ENCODE data around the gene ANTXRL. TPM values are rescaled to one million over a fixed set of nuclear protein-coding genes. Genes with fewer than 3 reads are reported as not detected.

Gene ANTXRL
- total and polyA plus RNA-seq, 2 experiments from 2014 or later = not detected

GRCh38 chr10:46290101-46290886 lies 3.5 kb downstream of the ANTXRL start:
- no peak overlapping the region for H2AFZ ChIP-seq
- no peak overlapping the region for H3K27ac Mint-ChIP-seq
- no peaks in the 10 kb centered on the region; the same call in 2 of the 3 replicates for H3K9me3 Mint-ChIP-seq

More at GRCh38 chr10:46290101-46290886, 3.5 kb downstream of the ANTXRL start:
- no peak overlapping the region for H3K4me3 Mint-ChIP-seq
- ATAC-seq = no peak
- no peaks in the 10 kb centered on the region for H4K20me1 ChIP-seq (replicated peaks; ENCODE audit: insufficient read depth)
- H3K4me3 ChIP-seq = no peak overlapping the region
- DNase-seq (ENCODE audit: low spot score) = no peak
- H3K27me3 ChIP-seq (ENCODE audit: insufficient read depth) = peaks cover 8% of the 10 kb centered on the region
- H3K27me3 Mint-ChIP-seq (ENCODE audit: insufficient read depth, low read depth, poor library complexity) = peaks cover 13% of the 10 kb centered on the region
- H3K4me2 ChIP-seq = no peak overlapping the region
- H3K4me1 Mint-ChIP-seq = peaks cover 30% of the 10 kb centered on the region
- peaks cover 5% of the 10 kb centered on the region for H3K4me1 ChIP-seq (ENCODE audit: insufficient read depth)
- H3K79me2 ChIP-seq (replicated peaks; ENCODE audit: insufficient read depth) = no peaks in the 10 kb centered on the region
- H3K36me3 Mint-ChIP-seq (ENCODE audit: low read depth) = no peaks in the 10 kb centered on the region
- H3K36me3 ChIP-seq (ENCODE audit: insufficient read depth) = no peaks in the 10 kb centered on the region
- TF ChIP-seq, protein P1, sequence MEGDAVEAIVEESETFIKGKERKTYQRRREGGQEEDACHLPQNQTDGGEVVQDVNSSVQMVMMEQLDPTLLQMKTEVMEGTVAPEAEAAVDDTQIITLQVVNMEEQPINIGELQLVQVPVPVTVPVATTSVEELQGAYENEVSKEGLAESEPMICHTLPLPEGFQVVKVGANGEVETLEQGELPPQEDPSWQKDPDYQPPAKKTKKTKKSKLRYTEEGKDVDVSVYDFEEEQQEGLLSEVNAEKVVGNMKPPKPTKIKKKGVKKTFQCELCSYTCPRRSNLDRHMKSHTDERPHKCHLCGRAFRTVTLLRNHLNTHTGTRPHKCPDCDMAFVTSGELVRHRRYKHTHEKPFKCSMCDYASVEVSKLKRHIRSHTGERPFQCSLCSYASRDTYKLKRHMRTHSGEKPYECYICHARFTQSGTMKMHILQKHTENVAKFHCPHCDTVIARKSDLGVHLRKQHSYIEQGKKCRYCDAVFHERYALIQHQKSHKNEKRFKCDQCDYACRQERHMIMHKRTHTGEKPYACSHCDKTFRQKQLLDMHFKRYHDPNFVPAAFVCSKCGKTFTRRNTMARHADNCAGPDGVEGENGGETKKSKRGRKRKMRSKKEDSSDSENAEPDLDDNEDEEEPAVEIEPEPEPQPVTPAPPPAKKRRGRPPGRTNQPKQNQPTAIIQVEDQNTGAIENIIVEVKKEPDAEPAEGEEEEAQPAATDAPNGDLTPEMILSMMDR (conservative IDR thresholded peaks at IDR 0.05; ENCODE audit: low read depth in 2 of 2) = no peak
- no peak for TF ChIP-seq EZH2phosphoT487 (IDR thresholded peaks at IDR 0.05; ENCODE audit: unreplicated experiment)
- no peak for TF ChIP-seq STAT1 (IDR thresholded peaks at IDR 0.05; ENCODE audit: unreplicated experiment)
- TF ChIP-seq ZNF114 (CRISPR knock-in tag; IDR thresholded peaks at IDR 0.05) = no peak
- no peak for TF ChIP-seq ZNF331 (CRISPR knock-in tag; IDR thresholded peaks at IDR 0.05; ENCODE audit: low read depth)
- TF ChIP-seq EZH2 (IDR thresholded peaks at IDR 0.05; ENCODE audit: low read depth, unreplicated experiment) = no peak
- no peak for TF ChIP-seq ZNF462 (CRISPR knock-in tag; IDR thresholded peaks at IDR 0.05)
- no peak for TF ChIP-seq JUNB (IDR thresholded peaks at IDR 0.05; ENCODE audit: unreplicated experiment)
- TF ChIP-seq, protein P2, sequence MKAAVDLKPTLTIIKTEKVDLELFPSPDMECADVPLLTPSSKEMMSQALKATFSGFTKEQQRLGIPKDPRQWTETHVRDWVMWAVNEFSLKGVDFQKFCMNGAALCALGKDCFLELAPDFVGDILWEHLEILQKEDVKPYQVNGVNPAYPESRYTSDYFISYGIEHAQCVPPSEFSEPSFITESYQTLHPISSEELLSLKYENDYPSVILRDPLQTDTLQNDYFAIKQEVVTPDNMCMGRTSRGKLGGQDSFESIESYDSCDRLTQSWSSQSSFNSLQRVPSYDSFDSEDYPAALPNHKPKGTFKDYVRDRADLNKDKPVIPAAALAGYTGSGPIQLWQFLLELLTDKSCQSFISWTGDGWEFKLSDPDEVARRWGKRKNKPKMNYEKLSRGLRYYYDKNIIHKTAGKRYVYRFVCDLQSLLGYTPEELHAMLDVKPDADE (IDR thresholded peaks at IDR 0.05) = no peak
- TF ChIP-seq POLR2AphosphoS5 (IDR thresholded peaks at IDR 0.05; ENCODE audit: low read depth) = no peak
- TF ChIP-seq NANOG (IDR thresholded peaks at IDR 0.05; ENCODE audit: borderline replicate concordance) = no peak
- no peak for TF ChIP-seq REST (IDR thresholded peaks at IDR 0.05; ENCODE audit: unreplicated experiment)
- no peak for TF ChIP-seq CREB1 (CRISPR knock-in tag; IDR thresholded peaks at IDR 0.05; ENCODE audit: low read depth)
- H3F3A ChIP-seq (replicated peaks; ENCODE audit: low read depth) = no peaks in the 10 kb centered on the region
- H3K9me2 ChIP-seq (ENCODE audit: insufficient read depth) = no peaks in the 10 kb centered on the region; the same call in 1 of the 2 replicates
- no peak overlapping the region for H3K27ac ChIP-seq (ENCODE audit: low read depth)

Data from GM23338 (cell line).